NB4 (cell line): ENCODE measurements around the gene CENPO.

Source experiments
- DNase-seq: peaks from one replicate; pipeline ENCODE4 v3.0.0; 2010; ENCODE audit warnings: low read depth
- H3K4me3 ChIP-seq: one replicate; pipeline ENCODE4 v1.5.1; 2011; ENCODE audit warnings: mild to moderate bottlenecking, low read depth, low read length, moderate library complexity
- CTCF ChIP-seq: IDR thresholded peaks from one replicate; pipeline ENCODE4 v1.5.1; 2012; ENCODE audit warnings: low read depth, low read length
- MAX ChIP-seq: IDR thresholded peaks from 2 replicates; pipeline ENCODE4 v1.6.1; 2011; ENCODE audit warnings: low read depth, low read length
- MYC ChIP-seq: IDR thresholded peaks from 2 replicates; pipeline ENCODE4 v1.6.1; 2011; ENCODE audit warnings: low read depth, low read length
- POLR2A ChIP-seq: IDR thresholded peaks from 2 replicates; pipeline ENCODE4 v1.6.1; 2011; ENCODE audit warnings: mild to moderate bottlenecking; ENCODE audit not compliant: insufficient read length; ENCODE audit errors: extremely low read depth

Gene CENPO

GRCh38 chr2:24827321-24828237 is 34.4 kb downstream of the CENPO start:
- TF ChIP-seq CTCF (peak; percentile 94), MYC (no peak), MAX (no peak), POLR2A (no peak)
- H3K4me3 ChIP-seq: no peak overlapping the region
- DNase-seq: peak; percentile 90

DNA sequence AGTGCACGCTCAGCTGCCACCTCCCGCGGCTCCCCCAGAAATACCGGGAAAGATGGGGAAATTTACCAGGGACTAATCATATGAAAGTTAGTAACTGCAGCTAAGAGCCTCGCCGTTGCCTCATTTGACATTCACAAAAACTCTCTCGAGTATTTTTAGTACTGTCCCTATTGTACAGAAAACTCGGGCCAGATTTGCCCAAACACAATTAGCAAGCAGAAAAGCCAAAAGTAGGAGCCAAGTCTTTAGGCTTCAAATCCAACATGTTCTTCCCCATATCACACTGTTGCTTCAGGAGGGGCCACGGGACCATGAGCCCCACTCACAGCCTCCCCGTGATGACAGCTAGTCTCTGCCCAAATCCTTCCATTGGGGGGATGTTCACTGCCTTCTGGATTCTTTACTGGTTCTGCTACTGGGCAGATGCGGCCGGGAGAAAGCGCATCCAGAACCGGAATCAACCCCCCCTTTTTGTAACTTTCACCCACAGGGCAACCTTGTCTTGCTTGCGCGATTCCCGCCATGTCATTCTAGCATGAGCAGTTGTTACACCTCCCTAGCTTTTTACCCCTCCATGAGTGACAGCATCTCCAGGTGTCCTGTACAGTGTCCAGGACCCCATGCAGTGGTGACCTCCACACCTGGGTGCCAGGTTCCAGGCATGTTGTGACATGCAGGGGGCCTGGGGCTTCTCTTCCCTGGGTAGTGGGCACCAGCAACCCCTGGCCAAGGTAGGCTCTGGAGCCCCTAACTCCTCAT is 35.2 kb downstream of the CENPO start:
- no peak for DNase-seq
- H3K4me3 ChIP-seq: no peak overlapping the region
- TF ChIP-seq CTCF: no peak
- no peak for TF ChIP-seq POLR2A
- no peak for TF ChIP-seq MYC
- TF ChIP-seq MAX: no peak

GRCh38 chr2:24830351-24830750 is 37.1 kb downstream of the CENPO start:
- peak; percentile 42 for DNase-seq
- no peak overlapping the region for H3K4me3 ChIP-seq
- TF ChIP-seq POLR2A (no peak), MYC (no peak), MAX (no peak), CTCF (no peak)

GRCh38 chr2:24830786-24831185 is 37.6 kb downstream of the CENPO start:
- no peak for TF ChIP-seq POLR2A
- no peak for TF ChIP-seq MYC
- no peak for TF ChIP-seq CTCF
- TF ChIP-seq MAX: no peak
- H3K4me3 ChIP-seq: no peak overlapping the region
- no peak for DNase-seq

DNA sequence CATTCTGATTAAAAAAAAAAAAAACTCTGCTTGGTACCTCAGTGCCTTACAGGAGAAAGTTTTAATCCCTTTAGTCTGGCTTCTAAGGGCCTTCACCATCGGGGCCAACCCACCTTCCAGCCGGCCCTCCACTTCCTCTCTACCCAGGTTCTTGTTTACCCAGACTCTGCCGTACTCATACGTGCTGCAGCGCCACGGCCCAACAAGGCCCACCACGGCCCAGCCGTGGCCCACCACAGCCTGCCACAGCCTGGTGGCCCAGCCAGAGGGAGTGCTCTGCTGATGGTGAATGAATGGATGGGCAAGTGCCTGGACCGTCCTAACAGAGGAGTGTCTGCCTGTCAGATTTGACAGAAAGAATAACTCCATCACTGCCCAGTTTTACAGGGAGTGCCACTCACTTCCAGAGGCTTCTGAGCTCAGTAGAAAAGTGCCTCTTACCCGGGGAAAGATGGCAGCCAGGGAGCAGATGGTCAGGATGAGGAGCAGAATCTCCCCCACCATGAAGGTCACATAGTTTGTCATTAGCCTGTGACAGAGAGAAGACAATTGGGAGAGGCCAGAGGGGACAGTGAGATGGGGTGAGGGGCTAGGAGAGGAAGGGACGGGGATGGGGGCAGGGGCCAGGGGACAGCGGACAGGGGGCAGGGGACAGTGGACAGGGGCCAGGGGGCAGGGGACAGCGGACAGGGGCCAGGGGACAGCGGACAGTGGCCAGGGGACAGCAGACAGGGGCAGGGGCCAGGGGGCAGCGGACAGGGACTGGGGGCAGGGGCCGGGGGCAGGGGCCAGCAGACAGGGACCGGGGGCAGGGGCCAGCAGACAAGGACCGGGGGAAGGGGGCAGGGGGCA is 38.2 kb downstream of the CENPO start:
- no peak overlapping the region for H3K4me3 ChIP-seq
- TF ChIP-seq MAX (no peak), MYC (no peak), POLR2A (no peak), CTCF (no peak)
- no peak for DNase-seq
